Kidney glomerular epithelial cell (primary cell): ENCODE results near the gene AIG1.

ENCODE experiments used
- DNase-seq: peaks from one replicate; lab custom pipeline; 2025; lab: John Stamatoyannopoulos, UW

The AIG1 gene

DNA sequence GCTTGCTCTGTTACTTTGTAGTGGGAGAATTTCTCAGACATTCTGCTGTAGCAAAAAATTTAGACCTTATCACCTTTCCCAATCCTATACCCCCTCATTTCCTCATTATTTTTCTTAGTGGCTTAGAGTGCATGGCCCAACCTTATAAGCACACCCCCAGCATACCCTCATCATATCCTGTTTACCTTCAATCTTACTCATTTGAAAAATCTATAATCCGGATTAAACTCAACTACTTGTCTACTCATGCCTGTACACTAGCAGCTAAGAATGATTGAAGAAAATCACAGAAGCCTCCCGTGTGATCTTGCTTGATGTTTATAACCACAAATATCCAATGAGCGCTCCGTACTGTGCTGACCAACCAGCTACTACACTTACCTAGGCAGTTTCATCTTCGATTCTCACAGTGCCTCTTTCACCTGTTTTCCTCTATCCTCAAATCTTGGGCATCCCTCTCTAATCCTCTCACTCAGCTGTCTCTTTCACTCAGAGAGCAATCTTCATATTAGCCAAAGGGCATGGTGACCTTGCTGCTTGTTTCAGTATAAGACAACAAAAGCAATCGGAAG, 36.6 kb downstream of the AIG1 start:
- DNase-seq, result no peak

DNA sequence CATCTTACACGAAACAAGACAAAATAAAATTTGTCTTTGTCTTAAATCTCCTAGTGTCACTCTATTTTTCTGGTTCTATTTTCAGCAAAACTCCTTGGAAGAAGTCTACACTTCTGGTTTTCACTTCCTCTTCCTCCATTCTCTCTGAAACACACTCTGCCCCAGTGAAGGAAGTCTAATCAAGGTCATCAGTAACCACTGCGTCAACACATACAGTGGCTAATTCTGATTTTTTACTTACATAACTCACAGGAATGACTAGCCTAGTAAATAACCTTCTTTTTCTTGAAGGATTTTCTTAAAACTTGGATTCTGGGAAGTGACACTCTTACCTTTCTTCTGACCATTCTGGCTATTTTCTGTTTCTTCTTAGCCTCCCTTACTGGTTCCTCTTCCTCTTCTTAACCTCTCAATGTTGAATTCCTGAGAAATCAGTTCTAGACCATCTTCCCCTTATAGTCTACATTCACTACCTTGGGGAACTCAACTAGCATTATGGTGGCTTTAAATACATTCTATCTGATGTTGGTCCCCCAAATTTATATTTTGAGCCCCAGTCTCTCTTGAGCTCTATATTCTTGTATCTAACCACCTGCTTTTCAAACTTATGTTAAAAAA, 37.5 kb downstream of the AIG1 start:
- no peak for DNase-seq

DNA sequence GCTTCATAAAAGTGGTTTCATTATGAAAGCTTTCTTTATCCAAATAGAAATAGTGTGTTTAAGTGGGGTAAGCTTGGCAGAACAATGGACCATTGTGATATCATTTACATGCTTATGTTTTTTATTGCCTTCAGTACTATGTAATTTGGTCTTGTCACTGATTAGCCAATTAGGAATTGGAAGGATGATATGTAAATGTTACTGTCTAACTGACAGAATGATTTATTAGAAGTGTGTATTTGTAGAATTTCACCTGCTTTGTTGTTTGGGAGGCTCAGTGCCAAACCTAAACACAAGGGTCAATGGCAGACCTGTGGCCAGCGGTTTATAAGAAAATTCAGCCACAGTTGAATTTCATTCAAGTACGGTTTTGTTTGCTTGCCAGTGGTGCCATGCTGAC, 39.0 kb downstream of the AIG1 start:
- no peak for DNase-seq

DNA sequence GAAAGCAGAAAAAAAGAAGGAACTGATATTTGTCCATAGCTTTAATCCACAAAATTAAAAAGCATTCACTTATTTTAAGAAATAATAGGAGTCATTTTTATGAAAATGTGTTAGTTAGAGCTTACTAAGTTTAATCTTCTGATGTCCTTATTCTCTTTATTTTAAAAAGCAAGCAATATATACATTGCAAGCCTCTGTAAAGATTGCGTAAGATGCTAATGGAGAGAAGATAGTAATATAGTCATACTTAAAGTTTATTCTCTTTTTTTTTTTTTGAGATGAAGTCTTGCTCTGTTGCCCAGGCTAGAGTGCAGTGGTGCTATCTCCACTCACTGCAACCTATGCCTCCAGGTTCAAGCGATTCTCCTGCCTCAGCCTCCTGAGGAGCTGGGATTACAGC, 39.7 kb downstream of the AIG1 start:
- DNase-seq, result no peak

DNA sequence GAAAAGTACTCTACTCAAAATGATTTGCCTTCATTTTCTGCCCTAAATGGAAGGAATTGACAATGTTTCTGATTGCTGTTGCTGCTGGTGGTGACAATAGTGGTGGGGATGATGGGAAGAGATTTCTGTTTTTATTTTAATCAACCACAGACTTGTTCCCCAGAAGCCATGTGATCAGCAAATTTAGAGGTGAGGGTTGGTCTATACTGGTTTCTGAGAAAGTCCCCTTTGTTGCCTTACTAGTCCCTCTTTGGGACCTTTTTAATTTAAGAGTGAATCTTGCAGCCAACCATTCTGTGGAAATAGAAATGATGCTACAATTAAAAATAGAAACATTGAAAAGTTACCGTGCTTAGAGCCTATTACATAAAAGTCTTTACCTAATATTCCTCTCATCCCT, 43.2 kb downstream of the AIG1 start:
- DNase-seq, result no peak

DNA sequence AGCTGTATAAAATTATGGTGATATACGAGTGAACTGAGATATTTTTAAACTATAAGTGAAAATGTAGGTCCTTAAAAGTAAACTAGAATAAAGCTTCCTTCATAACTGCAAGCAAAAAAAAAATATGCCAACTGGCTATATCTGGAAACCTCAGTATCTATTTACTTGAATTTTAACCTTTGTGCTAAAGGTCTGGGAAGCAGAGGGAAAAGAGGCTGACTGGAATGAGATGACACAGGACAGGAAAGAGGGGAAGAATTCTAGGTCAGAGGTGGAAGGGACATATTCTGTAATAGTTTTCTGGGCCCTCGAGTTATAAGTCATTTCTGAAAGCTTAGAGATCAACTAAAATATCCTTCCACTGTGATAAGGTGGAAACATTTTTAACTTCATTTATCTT, 46.8 kb downstream of the AIG1 start:
- no peak for DNase-seq

DNA sequence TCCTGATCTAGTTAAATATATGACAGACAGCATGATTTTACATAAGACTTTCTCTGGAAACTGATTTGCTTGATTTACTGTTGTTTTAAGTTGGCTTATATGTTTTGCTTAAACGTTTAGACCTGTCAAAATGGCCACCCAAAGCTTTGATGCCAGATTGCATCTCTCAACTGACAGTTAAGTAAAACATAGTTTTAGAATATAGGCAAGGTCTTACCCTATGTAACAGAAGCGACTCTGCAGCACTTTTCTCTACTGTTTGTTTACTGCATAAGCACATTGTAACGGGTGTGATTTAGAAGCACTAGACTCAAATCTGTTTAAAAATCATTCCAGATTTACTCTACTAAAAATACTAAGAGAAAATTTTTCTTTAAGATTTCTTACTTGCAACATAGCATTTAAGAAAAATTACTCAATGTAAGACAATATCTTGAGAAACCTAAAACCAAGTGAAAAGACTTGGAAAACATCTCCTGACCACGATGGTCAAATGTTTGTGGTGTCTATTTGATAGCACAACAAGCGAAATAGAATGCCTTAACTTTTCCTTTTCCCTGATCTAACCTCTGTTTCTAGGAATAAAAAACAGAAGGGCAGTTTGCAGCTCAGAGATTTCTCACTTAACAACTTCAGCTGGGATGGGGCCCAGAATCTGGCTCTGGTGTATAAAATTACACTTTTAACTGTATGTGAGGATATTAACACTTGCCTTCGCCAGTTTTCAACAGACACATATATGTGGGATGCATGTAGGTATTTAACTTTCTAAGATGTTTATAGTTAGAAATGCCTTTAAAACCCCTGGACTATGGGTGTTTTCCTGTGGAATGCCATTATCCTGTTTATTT, 47.4 kb downstream of the AIG1 start:
- DNase-seq, result no peak

DNA sequence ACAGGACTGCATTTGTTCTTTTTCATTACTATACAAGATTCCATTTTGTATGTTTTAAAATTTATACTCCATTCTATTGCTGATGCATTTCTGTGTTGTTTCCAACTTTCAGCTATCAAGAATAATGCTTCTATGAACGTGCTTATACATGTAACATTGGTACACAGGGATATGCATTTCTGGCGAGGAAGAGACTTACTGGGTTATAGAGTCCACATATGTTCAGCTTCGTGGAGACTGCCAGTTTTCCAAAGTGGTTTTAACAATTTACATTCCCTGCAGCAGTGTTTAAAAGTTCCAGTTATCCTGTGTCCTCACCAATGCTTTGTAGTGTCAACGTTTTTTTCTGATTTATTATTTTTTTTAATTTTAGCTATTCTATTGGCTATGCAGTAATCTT, 48.5 kb downstream of the AIG1 start:
- DNase-seq, result no peak

DNA sequence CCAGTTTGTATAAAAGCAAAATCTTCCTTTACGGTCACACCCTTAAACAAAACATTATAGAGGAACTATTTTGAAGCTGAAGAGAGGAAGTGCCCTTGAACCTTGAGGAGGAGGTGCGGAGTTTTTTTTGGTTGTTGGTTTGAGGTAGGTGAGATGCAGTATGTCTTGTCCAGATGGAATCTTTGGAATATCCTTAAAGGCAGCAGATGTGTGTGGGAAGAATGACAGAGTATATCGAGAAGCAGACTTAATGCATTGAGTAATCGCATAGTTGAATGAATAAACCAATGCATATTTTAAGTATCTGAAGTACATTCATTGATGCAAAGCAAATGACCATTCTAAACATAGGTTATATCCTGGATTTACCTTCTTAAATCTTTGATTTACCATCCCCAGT, 49.9 kb downstream of the AIG1 start:
- no peak for DNase-seq

DNA sequence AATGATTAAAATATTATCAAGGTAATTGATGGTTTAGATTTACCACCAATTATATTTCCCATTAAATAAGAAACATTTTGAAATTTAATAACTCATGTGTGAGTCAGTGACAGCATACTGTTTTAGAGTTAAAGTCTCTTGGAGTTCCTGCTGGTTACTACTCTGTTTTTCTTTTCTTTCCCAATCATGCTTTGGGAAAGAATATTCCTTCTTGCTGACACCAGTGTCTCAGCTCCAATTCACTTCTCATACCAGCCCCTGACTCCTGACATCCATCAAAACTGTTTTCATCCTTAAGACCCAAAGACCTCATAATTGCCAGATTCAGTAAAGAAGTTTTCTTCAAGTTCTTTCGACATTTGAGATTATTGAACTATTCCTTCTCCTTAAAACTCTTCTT, 50.3 kb downstream of the AIG1 start:
- no peak for DNase-seq

DNA sequence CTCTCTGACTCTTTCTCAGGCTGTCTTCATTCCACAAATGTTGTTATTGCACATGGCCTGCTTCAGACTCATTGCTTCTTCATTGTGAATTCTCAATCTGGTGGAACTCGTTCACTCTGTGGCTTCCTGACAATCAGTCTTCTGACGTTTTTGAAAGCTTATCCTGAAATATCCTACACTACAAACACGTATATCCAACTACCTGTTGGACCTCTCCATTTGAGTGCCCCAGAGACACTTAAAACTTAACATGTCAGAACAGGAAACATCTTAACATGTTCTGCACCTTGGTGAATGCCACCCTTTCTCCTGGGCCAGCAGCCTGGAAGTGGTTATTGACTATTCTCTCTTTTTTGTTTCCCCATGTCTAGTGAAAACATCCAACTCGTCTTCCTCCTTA, 50.8 kb downstream of the AIG1 start:
- DNase-seq, result no peak

DNA sequence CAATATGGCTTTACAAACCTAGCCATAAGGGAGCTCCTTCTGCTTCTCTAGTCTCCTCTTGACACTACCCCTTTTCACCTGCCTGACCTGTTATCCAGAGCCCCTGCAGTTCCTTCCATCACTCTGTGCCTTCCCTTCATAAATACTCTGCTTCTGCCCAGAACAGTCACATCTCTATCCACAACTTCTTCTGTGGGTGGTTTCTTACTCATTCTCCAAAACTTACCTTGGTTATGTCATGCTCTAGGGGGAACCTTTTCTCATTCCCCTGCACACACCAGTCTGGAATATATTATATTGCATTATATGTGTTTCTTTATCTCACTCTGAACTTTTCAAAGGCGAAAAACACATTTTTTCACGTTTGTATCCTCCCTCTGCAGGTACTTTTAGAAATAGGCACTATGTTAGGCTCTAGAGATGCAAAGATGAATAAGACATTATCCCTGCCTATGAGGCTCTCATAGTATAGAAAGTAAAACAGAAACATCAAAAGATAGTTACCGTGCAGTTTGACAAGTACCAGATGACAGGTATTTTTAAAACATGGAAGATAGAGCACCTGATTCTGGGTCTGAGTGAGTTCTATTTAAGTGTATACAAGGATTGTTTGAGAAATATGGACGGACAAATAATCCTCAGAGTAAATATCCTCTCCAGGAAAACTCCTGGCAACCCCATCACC, 51.5 kb downstream of the AIG1 start:
- DNase-seq, result no peak

DNA sequence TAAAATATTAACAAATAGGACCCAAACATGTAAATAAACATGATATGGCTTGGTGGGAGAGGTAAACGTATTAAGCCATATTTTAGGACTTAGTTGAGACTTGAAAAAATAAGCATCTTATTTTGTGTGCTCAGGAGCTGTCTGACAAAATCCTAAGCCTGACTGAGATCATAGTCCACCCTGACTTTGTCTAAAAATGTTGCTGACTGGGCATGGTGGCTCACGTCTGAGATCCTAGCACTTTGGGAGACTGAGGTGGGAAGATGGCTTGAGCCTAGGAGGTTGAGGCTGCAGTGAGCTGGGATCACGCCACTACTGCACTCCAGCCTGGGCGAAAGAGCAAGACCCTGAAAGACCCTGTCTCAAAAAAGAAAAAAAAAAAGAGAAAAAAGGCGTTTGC, 52.1 kb downstream of the AIG1 start:
- DNase-seq, result no peak

DNA sequence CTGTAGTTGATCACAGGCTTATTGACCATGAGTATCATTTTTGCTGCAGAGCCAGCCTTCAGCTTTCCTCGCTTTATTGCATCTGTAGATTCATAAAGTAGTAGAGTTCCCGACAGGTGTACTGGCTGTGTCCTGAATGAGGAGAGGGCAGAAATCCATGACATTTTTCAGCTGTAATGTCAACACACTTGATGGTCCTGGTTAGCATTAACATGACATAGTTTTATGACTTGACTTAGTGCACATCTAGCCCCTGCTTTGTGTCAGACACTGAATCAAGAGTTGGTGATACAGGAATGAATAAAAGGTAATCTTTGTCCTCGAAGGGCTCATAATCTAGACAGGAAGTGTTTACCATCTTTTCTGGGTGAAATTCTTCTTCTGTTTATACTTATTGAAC, 55.0 kb downstream of the AIG1 start:
- DNase-seq, result no peak

DNA sequence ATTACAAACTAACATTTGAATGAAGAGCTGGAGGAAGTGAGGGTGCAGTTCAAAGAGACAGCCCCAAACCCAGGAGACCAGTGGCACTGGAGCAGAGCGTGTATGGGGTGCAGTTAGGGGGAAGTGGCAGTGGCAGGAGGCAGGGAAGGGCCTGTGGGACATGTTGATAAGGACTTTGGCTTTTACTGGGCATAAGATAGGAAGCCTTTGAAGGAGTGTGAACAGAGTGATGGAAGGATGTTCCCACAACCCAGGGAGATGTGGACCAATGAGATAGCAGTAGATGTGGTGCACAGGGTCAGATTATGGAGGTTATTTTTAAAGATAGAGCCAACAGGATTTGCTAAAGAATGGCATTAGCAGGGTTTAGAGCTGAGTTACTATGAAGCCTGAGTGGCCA, 56.4 kb downstream of the AIG1 start:
- no peak for DNase-seq

DNA sequence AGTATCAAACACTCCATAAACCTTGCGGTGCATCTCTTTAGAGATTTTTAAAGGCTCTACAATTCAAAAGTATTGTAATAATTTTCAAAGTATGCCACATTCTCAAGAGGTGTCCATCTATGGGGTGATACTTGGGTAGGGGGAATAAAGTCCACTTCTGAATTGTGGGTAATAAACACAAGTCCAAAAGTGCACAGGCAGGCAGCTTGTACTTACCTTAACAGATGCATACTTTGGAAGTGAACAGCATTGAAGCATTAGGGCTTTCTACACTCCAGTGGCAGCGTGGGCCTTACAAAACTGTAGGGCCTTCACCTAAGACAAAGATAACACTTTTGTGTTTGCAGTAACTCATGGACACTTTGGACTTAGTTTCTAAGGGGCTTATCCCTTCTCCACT, 58.6 kb downstream of the AIG1 start:
- no peak for DNase-seq

DNA sequence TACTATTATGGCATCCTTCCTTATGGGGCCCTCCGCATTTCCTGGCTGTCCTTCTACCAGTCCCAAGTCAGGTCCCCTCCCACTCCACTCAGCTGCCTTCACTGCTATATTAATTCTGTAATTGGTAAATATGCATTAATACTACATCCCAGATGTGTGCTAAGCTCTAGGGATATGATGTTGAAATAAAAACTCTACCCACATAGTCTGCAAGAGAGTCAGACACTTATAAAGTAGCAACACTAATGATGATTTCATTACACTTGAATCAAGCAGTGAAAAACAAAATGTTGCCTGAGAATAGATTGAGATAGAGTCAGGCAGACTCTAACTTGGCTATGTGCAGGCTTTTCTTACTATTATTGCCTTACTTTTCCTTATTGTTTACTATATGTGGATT, 62.4 kb downstream of the AIG1 start:
- DNase-seq, result no peak

DNA sequence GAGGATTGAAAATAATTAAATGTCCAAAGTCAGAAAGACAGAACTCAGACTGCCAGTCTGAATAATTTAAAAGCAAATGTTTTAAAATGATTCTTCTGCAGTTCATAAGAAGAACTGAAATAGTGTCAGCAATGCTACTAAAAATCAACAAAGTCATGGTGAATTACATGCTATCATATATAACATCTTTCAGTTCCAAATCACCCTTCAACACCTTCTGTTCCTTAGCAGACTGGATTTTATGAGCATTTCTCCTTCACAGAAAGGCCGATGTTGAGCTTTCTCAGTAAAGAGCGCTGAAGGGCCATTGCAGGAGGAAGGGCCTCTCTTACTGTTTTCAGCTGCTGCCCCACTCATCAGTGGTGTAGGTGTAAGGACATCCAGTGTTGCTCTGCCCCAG, 63.3 kb downstream of the AIG1 start:
- no peak for DNase-seq

DNA sequence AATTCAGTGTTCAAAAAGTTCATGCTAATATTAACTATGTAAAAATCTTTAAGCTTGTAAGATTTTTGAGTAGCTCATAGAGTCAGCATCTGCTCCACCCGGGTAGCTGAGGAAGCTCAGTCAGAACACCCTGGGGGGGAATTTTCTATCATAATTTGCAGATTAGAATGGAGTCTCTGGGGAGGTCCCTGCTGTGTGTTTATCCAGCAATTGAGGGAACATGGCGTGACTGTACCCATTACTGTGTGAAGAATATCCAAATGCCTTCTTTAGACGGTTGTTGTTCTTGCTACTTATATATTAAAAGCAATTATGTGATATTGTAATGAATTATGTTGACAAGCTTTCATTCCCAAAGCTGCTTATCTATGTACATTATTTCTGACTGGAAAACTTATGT, 64.8 kb downstream of the AIG1 start:
- no peak for DNase-seq

DNA sequence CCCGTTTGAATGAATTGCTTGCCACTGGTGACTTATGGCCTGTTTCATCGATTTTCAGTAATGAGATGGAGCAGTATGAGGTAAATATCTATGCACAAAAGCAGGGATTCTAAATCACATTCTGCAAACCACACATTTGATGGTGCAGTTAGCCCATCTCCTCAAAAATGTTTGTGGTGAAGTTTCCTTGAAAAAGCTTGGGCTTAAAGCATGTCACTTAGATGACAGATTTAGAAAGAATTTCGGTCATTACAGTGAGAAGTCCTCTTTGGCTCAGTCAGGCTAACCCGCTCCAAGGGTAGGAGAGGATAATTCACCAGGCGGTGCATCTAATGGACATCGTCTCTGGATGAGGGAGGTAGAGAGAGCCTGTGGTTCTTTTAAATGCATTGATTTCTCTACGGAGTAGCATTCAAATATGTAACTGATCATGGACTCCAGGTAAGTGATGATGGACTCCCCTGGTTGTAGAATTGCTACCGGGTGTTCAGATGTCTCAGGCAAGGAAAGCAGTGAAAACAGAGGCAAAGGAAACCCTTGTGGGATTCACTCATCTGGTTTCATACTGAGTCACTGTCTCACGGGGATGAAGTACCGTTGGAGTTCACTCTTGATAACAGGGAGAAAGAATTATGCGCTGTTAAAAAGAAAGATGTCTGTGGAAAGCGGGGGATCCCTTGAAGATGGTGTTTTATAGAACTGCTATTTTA, 65.3 kb downstream of the AIG1 start:
- no peak for DNase-seq

DNA sequence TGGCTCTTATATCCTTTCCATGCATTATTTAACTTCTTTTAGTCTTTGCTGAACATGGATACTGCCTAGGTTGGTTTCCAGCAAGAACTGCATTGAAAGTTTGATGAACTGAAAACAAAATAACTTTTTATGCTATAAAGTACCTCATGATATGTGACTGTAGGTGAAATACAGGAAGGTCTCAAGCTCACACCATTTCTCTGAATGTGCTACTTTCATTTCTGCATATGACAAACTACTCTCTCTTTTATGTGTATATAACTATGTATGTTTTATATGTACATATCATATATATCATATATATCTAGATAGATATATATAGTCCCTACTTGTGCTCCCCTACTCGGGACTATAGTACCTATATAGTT, 65.9 kb downstream of the AIG1 start:
- no peak for DNase-seq

DNA sequence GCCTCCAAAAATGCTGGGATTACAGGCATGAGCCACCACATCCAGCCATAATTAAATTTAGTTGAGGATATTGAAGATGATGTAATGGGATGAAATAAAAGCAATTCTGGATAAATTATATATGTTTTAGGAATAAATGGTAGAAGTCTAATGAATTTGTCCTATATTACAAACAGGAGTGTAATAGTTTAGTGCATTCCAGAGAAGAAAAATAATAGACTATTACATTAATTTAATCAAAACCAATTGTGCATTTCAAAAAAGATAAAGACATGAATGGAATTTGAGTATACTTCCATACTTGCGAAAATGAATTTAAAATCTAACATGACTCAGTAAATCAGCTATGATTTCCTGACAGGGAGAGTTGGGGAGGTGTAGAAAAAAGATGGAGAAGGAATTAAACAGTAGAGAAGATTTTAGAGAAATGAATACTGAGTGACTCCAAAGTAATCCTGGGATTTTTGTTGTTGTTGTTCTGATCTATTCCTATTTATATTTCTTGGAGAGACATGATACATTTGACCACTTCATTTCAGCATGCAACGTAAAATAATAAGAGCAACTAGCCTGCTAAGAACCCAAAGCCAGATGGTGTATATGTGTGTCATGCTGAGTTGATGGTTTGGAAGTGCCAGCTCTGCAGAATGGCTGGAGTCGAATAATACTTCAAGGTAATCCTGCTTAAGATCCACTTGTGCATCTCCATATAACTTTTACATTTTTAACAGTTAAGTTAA, 67.4 kb downstream of the AIG1 start:
- no peak for DNase-seq
